Neural cell (in vitro differentiated cells): ENCODE results near the gene EDIL3. TPM values are rescaled to one million over a fixed set of nuclear protein-coding genes. Genes with fewer than 3 reads are reported as not detected.

Experiments used
- H2AFZ ChIP-seq: fragments of 200-600, 300-800 bp; sonication (generic), shearing (Covaris generic); 2 replicates; pipeline ENCODE4 v1.6.0; 2014; ENCODE audit warnings: low read depth, mild to moderate bottlenecking, antibody characterized with exemption, low read length, moderate library complexity
- H3F3A ChIP-seq: fragments of 200-600 bp; shearing (Covaris generic); 2 replicates; pipeline ENCODE4 v1.6.1; 2016; ENCODE audit warnings: mild to moderate bottlenecking, moderate library complexity, mixed read lengths, antibody characterized with exemption, low read length; ENCODE audit not compliant: insufficient read depth, poor library complexity, severe bottlenecking
- H3K27ac ChIP-seq: fragments of 200-600, 300-800 bp; sonication (generic), shearing (Covaris generic); 2 replicates; pipeline ENCODE4 v1.5.1; 2014; ENCODE audit warnings: mild to moderate bottlenecking, low read length, moderate library complexity
- H3K27me3 ChIP-seq: fragments of 300-800, 200-600 bp; sonication (generic), shearing (Covaris generic); 2 replicates; pipeline ENCODE4 v1.6.0; 2014; ENCODE audit warnings: mild to moderate bottlenecking, low read depth, low read length, moderate library complexity; ENCODE audit not compliant: insufficient read depth
- H3K36me3 ChIP-seq: fragments of 300-800, 200-600 bp; sonication (generic), shearing (Covaris generic); 2 replicates; pipeline ENCODE4 v1.5.1; 2014; ENCODE audit warnings: mild to moderate bottlenecking, antibody characterized with exemption, low read length, moderate library complexity; ENCODE audit not compliant: insufficient read depth
- H3K4me2 ChIP-seq: fragments of 300-800, 200-600 bp; sonication (generic), shearing (Covaris generic); 2 replicates; pipeline ENCODE4 v1.6.0; 2014; ENCODE audit warnings: mild to moderate bottlenecking, low read length
- H3K4me3 ChIP-seq: fragments of 300-800, 200-600 bp; sonication (generic), shearing (Covaris generic); 2 replicates; pipeline ENCODE4 v1.5.1; 2014; ENCODE audit warnings: mild to moderate bottlenecking, low read length, moderate library complexity
- H3K79me2 ChIP-seq: fragments of 200-600 bp; shearing (Covaris generic); replicated peaks from 2 replicates; pipeline ENCODE4 v1.6.0; 2014; ENCODE audit warnings: mild to moderate bottlenecking, low read length, moderate library complexity; ENCODE audit not compliant: insufficient read depth
- H3K9ac ChIP-seq: fragments of 300-800, 200-600 bp; sonication (generic), shearing (Covaris generic); 2 replicates; pipeline ENCODE4 v1.6.1; 2016; ENCODE audit warnings: mild to moderate bottlenecking, low read length, mixed read lengths
- H3K9me2 ChIP-seq: fragments of 200-600 bp; shearing (Covaris generic); 2 replicates; pipeline ENCODE4 v1.6.1; 2016; ENCODE audit warnings: mild to moderate bottlenecking, low read length, mixed read lengths; ENCODE audit not compliant: insufficient read depth
- H3K9me3 ChIP-seq: fragments of 200-600, 300-800 bp; sonication (generic), shearing (Covaris generic); 2 replicates; pipeline ENCODE4 v1.6.1; 2016; ENCODE audit warnings: mild to moderate bottlenecking, mixed run types, low read length, moderate library complexity, mixed read lengths
- H4K20me1 ChIP-seq: fragments of 200-600 bp; shearing (Covaris generic); 2 replicates; pipeline ENCODE4 v1.6.1; 2016; ENCODE audit warnings: mild to moderate bottlenecking, mixed run types; ENCODE audit not compliant: insufficient read depth
- CTCF ChIP-seq: fragments of 450-650 bp; IDR thresholded peaks from 2 replicates; pipeline ENCODE4 v1.5.1; 2014; ENCODE audit warnings: antibody characterized with exemption, mild to moderate bottlenecking, moderate library complexity; ENCODE audit not compliant: poor library complexity, severe bottlenecking
- EP300 ChIP-seq: fragments of 450-650 bp; conservative IDR thresholded peaks from 2 replicates; pipeline ENCODE4 v1.6.1; 2014; ENCODE audit warnings: antibody characterized with exemption, mild to moderate bottlenecking, moderate library complexity; ENCODE audit not compliant: poor library complexity, severe bottlenecking
- EZH2 ChIP-seq: fragments of 200-600, 300-800 bp; shearing (Covaris generic), sonication (generic); IDR thresholded peaks from 2 replicates; pipeline ENCODE4 v1.6.1; 2014; ENCODE audit warnings: antibody characterized with exemption, low read length, borderline replicate concordance, mild to moderate bottlenecking; ENCODE audit not compliant: insufficient read depth, poor library complexity, severe bottlenecking
- MXI1 ChIP-seq: fragments of 450-650 bp; conservative IDR thresholded peaks from 2 replicates; pipeline ENCODE4 v1.6.1; 2014; ENCODE audit warnings: antibody characterized with exemption, mild to moderate bottlenecking; ENCODE audit not compliant: poor library complexity, severe bottlenecking
- POLR2AphosphoS5 ChIP-seq: IDR thresholded peaks from 2 replicates; pipeline ENCODE4 v1.6.1; 2012
- RAD21 ChIP-seq: fragments of 450-650 bp; conservative IDR thresholded peaks from 2 replicates; pipeline ENCODE4 v1.6.1; 2014; ENCODE audit warnings: antibody characterized with exemption, mild to moderate bottlenecking, moderate library complexity
- REST ChIP-seq: IDR thresholded peaks from 2 replicates; pipeline ENCODE4 v1.6.1; 2012; ENCODE audit warnings: borderline replicate concordance
- SMC3 ChIP-seq: fragments of 450-650 bp; conservative IDR thresholded peaks from 2 replicates; pipeline ENCODE4 v1.6.1; 2014; ENCODE audit warnings: antibody characterized with exemption, mild to moderate bottlenecking, moderate library complexity; ENCODE audit not compliant: poor library complexity
- TAF1 ChIP-seq: IDR thresholded peaks from 2 replicates; pipeline ENCODE4 v1.6.1; 2012; ENCODE audit warnings: low read depth
- polyA plus RNA-seq: library from polyadenylated mRNA; depleted of rRNA; stranded (reverse); fragments of >200 nt; gene quantifications from 2 replicates; pipeline ENCODE4 v1.2.3, GENCODE V29; 2014

The EDIL3 gene
- polyA plus RNA-seq, 1 donor from 2014 or later = 6.1 TPM

- no peak overlapping the region for H3K4me2 ChIP-seq
- H3K36me3 ChIP-seq = no peaks in the 10 kb centered on the region
- H3K27ac ChIP-seq = no peak overlapping the region
- no peaks in the 10 kb centered on the region for H3F3A ChIP-seq
- no peaks in the 10 kb centered on the region for H3K27me3 ChIP-seq
- no peaks in the 10 kb centered on the region for H3K79me2 ChIP-seq
- H3K9ac ChIP-seq = no peak overlapping the region
- H3K9me2 ChIP-seq = no peaks in the 10 kb centered on the region
- no peak for TF ChIP-seq POLR2AphosphoS5
- no peak for TF ChIP-seq SMC3
- no peak for TF ChIP-seq MXI1
- no peak for TF ChIP-seq EZH2
- TF ChIP-seq RAD21 = no peak
- TF ChIP-seq EP300 = no peak
- TF ChIP-seq CTCF = no peak
- no peak for TF ChIP-seq REST
- no peak overlapping the region for H3K4me3 ChIP-seq
- H3K9me3 ChIP-seq = no peaks in the 10 kb centered on the region
- no peak overlapping the region for H2AFZ ChIP-seq
- no peaks in the 10 kb centered on the region for H4K20me1 ChIP-seq
Observed at GRCh38 chr5:84361572-84361971, 23.1 kb downstream of the EDIL3 start.

GRCh38 chr5:84360056-84360455 lies 24.6 kb downstream of the EDIL3 start:
- Histone ChIP-seq H3K27ac (no peak overlapping the region), H3K27me3 (no peaks in the 10 kb centered on the region), H3K9me3 (no peaks in the 10 kb centered on the region), H4K20me1 (no peaks in the 10 kb centered on the region), H3K9ac (no peak overlapping the region), H3K4me2 (no peak overlapping the region), H3K36me3 (no peaks in the 10 kb centered on the region), H3K9me2 (no peaks in the 10 kb centered on the region), H2AFZ (no peak overlapping the region), H3K79me2 (no peaks in the 10 kb centered on the region), H3F3A (no peaks in the 10 kb centered on the region), H3K4me3 (no peak overlapping the region)
- no peak for TF ChIP-seq MXI1
- no peak for TF ChIP-seq EP300
- TF ChIP-seq EZH2 = no peak
- no peak for TF ChIP-seq REST
- TF ChIP-seq POLR2AphosphoS5 = no peak
- no peak for TF ChIP-seq CTCF
- TF ChIP-seq TAF1 = no peak
- no peak for TF ChIP-seq SMC3
- TF ChIP-seq RAD21 = no peak
